HG03378 (cell line): ENCODE results near the gene GHRHR.

Source experiments
- ATAC-seq: cut with Tn5 transposase; IDR thresholded peaks from one replicate; pipeline ENCODE4 v1.9.1; 2021; ENCODE audit warnings: mild to moderate bottlenecking, moderate library complexity; ENCODE audit not compliant: unreplicated experiment

Gene GHRHR

DNA sequence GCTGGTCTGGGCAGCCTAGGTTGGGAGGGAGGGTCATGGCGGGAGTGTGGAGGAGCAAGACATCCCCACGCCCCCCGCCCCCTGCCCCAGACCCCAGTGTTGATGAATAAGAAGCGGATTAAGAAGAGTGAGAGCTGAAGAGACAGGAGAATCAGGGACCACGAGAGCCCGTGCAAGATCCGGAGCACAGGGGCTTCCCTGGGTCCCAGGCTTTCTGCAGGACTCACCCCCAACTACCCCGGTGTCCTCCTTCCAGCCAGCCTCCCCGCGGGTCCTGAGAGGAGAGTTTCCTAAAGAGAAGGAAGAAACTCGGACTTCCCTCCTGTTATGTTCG is 20.1 kb downstream of the GHRHR start:
- ATAC-seq = no peak

DNA sequence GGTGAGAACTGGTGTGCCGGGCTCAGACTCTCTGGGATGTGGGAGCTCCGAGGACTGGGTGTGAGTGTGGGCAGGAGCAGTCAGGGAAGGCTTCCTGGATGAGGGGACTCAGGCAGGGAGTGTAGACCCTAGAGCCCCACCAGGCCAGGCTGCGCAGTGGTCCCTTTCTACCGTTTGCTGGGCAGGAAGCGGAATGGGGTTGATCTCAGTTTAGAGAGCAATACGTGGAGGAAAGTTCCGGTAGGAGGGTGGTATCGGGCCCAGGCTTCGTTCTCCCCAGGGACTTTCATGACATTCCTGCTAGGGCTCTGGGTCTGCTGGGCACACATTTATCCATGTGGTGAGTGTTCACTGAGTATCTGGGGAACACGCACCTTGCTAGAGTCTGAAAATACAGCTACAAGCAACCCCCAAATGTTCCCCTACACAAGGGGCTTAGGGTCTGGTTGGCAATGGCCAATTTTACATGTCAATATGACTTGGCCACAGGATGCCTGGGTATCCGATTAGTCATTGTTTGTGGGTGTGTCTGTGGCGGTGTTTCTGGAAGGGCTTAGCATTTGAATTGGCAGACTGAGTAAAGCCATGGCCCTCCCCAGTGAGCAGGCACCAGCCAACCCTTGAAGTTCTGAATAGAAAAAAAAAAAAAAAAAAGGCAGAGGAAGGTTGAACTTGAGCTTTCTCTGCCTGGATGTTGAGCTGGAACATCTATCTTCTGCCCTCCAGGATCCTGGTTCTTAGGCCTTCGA is 20.8 kb downstream of the GHRHR start:
- no peak for ATAC-seq

DNA sequence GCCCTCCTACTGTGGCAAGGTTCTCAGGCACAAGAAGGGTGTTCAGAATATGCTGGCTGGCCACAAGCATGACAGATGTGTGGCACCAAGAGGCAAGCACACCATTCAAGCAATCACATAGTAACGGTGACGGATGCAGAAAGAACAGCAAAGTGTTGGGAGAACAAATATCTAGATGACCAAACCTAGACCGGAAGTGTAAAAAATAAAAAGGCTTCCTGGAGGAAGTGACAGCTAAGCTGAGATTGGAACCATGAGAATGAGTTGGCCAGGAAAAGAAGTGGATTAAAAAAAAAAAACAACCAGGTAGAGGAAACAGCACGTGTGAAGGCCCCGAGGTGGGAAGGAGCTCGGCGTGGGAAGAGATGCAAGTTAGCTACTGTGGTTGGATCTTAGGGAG is 22.0 kb downstream of the GHRHR start:
- ATAC-seq = no peak

DNA sequence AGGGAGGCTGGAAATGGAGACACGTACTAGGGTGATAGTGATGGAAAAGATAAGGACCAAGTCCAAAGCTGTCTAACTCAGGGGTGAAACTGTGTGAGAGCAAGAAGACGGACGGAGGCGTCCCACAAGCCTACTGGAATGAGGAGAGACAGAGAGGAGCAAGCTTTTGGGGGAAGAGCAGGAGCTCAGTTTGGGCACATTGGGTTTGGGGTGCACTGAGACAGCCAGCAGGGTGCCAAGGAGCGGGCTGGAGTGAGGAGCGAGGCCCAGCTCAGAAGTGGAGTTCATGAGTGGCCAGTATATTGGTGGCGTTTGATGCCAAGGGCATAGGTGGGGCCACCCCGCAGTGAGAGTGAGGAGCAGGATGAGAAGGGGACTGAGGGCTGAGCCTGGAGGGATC is 22.6 kb downstream of the GHRHR start:
- ATAC-seq = no peak

DNA sequence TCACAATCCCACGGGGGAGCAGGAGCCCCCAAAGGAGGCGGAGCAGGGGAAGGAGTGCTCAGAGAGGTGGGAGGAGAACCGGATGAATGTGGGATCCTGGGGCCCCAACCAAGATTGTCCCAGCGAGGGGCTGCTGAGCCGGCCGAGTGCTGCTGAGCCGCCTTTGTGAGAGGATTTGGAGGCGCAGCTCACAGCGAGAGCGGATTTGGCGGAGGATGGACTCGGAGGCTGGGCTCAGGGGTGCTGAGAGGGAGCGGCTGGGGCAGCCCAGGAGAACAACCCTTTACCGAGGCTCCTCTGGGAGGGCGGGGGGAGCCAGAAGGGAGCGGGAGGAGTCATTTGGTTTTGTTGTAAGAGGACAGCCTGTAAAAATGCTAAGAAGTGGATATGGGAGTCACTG is 23.0 kb downstream of the GHRHR start:
- no peak for ATAC-seq

DNA sequence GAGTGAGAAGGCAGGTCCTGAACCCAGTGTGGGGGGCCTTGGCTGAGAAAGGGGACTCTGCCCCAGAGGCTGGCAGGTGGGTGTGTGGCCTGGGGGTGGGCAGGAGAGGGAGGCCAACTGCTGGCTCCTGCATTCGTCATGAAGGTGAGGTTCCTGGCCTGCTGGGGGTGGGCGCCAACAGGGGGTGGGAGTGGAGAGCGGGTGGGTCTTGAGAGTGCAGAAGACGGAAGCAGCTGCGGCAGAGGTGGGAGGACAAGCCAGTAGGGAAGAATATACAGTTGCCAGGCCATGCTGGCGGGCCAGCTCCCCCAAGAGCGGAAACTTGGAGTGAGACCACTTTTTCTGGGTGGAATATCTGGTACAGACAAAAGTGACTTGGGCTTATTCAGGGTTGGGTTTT is 23.4 kb downstream of the GHRHR start:
- ATAC-seq = no peak

DNA sequence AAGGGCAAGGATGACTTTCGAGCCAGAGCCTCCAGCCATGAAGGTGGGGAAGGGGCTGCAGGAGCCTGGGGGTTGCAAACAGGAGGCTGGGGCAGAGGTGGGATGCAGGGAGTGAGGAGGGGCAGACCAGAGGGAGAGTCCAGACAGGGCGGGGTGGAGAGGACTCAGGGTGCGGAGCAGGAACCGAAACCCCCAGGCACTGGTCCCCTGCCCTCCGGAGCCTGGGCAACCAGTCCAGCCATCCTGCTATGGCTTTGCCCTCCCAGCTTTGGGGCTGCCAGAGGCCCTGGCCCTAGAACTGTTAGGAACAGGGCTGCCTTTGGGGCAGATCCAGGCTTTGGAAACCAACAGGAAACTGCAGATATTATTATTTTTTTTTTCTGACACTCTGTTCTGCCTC is 24.2 kb downstream of the GHRHR start:
- ATAC-seq = no peak

DNA sequence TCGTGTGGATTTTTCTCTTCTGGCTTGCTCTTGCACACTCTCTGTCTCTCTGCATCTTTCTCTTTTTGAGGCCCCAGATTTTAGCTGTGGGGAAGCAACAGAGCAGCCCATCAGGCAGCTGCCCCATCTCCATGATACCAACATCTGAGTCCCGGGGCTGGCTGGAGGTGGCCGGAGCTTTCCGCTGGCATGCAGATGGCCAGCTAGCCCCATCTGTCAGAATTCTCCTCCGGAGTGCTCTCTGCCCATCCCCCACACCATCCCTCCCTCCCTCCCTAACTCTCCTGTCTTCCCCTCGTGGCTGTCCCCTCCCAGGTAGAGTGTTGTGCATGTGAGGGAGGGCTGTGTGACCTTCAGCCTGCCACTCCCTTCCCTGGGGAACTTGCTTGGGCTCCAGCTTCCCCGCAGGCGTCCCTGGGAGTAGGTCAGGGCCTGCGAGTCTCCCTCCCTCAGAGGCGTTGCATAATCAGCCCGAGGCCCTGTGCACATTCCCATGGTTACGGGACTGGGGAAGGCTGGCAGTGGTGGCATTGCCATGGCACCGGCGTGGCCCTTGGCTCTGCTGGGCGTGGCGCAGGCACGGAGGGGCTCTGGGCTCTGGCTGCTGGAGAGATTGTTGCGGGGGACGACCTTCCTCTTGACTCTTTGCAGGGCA is 24.7 kb downstream of the GHRHR start:
- ATAC-seq = no peak

DNA sequence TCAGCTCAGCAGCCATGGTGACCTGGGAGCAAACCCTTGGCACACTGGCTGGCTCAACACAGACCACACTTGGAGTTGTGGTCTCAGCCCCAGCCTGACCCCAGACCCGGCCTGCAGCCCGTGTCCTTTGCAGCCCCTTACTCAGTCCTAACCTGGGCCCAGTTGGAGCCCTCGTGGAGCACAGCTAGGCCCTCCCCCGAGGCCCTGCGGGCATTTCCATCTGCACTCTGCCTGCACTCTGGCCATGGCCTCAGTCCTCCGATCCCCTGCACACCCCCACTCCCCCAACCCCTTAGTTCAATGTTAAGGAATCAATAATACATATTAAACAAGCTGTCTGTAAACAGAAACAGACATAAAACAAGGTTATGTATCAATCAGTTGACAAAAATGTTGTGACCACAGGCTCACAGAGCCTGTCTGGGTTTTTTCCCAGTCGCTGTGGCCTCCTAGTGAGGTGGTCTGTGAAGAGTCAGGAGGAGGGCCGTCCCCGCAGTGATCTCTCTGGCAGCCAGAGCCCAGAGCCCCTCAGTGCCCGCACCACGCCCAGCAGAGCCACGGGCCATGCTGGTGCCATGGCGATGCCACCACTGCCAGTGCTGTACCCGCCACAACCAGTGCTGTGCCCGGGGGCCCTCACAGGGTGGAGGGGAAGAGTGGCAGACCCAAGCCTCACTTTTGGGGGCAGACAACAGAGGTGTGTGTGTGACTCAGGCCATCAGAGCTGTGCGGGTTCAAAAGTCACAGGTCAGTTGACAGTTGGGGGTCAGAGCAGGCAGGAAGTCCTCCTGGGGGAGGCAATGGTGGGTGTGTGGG is 25.5 kb downstream of the GHRHR start:
- no peak for ATAC-seq

DNA sequence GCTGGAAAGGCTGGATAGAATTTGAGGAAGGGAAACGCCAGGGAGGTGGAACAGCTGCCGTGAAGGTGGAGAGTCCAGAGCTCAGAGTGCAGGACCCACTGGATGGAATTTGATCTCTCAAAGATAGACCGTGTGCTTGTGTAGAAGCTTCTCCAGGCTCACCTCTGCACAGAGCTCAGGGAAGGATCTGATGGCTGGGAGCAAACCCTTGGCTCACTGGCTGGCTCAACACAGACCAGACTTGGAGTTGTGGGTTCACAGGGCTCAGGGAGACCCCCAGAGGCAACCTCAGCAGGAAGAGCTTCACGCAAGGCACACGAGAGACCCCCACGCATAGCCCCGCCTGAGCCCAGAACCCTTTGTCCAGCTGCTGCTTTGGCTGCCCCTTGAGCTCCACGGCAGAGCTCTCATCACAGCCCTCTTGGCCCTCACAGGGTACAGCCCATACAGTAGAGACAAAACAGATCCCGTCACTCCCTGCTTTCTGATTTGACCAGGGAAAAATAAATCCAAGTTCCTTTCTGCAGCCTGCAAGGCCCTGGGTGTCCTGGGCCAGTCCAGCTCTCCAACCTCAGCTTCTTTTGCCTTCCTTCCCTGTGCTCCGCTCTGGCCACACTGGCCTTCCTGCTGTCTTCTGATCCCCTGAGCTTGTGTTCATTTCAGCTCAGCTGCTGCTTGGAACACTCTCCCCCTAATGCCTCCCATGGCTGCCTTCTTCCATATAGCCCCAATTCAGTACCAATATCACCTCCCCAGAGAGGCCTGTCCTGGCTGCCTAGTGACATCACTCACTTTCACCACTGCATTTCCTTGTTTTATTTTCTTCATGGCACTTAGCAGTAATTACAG is 26.3 kb downstream of the GHRHR start:
- ATAC-seq = no peak

DNA sequence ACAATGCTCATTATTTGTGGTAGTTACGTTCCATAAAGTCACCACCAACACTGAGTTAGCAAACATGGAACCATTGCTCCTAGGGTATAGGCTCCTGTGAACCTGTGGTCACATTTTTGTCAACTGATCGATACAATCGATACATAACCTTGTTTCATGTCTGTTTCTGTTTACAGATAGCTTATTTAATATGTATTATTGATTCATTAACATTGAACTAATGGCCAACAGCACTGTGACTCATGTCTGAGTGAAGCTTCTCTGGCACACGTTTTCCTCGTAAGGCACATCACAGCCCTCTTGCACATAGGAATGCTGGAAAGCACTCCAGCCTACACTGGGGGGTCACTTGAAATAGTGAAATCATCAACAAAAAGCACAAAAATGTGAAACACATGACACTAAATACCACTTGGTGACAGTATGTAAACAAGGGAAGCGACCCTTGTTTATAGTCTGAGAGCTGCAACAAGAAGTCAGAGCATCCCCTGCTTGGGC is 27.0 kb downstream of the GHRHR start:
- no peak for ATAC-seq

DNA sequence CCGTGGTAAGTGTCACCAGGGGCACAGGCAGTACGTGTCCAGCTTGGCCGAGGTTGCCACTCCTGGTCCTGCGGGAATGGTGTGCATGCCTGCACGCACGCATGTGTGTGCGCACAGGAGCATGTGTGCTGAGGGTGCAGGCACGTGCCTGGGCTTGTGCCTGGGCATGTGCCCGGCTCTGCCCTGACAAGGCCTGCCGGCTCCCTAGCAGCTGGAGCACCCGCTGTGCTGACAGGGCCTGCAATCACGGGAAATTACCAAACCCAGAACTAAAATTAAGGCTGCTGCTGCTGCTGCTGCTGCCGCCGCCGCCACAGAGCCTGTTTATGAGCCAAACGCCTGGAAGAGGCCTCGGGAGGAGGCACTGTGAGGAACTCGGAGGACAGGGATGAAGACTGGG is 28.7 kb downstream of the GHRHR start:
- ATAC-seq = no peak

DNA sequence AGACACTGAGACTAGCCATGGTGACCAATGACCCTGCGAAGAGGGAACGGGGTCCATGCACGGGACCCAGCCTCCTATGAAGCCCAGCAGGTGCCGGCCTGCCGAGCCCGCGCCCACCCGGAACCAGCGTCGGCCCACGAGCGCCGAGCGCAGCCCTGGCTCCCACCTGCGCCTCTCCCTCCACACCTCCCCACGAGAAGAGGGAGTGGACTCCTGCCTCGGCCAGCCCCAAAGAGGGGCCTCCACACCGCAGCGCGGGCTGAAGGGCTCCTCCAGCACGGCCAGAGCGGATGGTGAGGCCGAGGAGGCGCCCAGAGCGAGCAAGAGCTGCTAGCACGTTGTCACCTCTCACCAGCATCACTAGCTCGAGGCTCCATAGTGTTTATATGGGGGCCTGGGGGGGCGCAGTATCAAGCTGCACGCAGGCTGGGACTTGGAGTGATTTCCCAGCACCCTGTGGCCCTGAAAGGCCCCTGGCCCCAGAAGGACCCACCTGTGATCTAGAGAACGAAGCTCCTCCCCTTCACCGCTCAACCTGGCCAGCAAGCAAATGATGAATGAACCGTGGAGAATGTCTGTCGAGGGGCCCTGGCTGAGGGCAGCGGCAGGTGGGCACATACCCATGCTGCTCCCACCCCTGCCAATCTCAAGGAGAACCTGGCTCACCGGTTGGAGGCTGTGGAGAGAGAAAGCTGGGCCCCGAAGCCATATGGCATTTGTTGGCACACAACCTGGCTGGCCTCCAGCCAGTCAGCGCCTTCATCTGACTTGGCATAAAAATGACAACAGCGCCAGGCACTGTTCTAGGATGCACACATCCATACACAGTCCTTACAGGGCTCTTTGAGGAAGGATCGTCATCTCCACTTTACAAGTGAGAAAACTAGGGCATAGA is 30.7 kb downstream of the GHRHR start:
- no peak for ATAC-seq

DNA sequence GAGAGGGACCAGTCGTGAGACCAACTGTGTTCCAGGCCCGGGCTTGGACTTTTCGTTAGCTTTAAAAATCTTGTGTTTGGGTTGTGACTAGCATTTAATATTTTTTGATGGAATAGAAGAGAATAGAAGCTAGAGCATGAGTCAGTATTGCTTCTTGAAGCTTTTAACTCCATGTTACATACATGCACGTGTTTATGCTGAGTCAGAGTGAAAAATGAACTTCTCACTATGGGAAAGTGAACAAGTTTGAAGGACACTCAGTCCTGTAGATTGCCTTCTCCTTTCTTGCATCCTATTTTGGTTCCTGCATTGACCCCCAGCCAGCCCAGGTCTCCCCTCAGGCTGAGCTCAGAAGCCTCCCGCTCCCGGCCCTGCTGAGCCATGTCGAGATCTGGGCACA is 31.8 kb downstream of the GHRHR start:
- ATAC-seq = no peak

DNA sequence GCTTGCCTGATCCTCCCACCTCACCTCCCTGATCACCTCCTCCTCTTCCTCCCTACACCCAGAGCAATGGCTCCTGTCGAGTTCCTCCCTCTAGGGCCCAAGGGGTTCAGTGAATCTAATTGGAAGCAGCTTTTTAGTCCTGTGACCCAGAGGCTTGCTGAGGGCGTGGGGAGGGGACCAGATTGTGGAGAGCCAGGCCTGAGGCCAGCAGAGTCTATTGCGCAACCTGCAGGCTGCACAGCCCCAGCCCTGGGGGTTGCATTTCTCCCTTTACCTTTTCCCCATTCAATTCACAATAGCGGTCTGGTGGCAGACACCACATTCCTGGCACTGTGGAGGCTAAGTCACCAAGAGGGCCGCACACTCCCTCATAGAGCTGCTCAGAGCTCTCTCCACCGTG is 32.5 kb downstream of the GHRHR start:
- ATAC-seq = no peak

DNA sequence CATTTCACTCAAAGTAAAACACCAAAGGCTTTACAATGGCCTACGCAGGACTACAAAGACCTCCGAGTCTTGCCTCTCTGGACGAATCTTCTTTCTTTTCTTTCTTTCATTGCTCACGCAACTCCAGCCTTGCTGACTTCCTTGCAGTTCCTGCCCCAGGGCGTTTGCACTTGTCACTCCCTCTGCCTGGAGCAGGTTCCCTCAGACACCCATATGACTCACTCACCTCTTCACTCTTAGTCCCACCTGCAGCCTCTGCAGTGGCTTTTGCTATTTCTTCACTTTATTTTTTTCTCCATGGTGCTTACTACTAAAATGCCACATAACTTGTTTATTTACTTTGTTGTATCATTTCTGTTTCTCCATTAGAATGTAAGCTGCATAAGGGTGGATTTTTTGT is 33.1 kb downstream of the GHRHR start:
- ATAC-seq = no peak

DNA sequence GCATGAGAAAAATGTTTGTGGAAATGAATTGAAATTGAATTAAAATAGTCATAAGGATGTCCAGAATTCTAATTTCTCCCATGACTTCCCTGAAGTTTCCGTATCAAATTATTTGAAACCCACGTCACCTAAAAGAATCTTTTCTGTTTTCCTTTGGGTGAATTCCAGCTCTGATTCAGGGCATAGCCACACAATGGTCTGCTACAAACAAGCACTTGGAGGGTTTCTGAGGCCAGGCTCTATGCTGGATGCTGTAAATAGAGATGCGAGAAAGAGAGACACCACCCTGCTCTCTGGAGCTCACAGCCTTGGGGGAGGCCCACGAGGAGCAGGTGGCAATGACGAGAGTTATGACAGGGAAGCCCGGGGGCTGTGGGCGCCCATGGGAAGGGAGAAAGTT is 33.6 kb downstream of the GHRHR start:
- ATAC-seq = no peak

DNA sequence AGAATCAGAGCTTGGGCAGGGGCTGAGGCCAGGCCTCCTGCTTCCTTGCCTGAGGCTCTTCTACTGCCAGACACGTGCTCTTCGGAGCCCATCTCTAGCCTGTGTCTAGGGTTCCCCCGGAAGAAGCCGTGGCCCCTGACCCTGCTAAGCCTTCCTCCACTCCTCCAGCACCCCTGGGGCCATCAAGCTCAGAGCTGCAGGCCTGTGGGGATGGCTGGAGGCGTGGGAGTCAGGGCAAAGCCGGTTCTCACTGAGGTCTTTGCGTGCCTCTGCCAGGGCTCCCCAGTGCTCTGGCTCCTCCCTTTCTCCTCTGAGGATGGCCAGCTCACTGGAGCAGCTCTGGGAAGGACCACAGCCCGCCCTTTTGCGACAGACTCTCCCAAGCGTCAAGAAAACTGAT is 34.4 kb downstream of the GHRHR start:
- ATAC-seq = no peak

DNA sequence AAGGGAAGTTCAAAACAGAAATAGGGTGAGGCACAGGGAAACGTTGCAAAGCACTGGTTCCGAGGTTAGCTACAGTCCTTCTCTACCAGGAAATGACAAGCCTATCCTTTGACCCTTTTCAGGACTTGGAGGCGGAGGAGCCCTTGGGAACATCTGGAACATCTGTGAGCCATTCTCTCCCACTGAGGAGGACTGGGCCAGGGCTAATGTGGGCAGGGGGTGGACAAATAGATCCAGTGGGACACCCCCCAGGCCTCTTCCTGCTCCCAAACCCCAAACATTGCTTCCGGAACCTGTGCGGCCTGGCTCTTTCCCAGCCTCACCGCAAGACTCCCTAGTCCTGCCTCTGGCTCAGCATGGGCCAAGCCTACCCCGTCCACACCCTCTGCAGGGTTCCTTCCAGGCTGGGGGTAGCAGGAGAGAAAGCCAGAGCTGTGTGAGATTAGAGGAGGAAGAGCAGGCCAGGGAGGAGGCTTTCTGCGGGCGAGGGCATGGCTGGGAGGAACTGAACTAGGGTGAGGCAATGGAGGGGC is 36.5 kb downstream of the GHRHR start:
- ATAC-seq = no peak

DNA sequence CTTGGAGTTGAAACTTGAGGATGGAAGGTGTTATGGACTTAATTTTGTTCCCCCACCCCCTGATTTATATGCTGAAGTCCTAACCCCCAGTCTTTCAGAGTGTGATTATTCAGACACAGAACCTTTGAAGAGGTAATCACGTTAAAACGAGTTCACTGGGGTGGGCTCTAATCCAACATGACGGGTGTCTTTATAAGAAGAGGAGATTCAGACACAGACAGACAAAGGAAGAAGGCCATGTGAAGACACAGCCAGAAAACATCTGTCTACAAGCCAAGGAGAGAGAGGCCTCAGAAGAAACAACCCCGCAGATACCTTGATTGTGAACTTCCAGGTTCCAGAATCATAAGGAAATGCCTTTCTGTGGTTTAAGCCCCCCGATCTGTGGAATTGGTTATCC is 37.0 kb downstream of the GHRHR start:
- no peak for ATAC-seq
